ENCODE data around the gene KCNN4.

- TF ChIP-seq CTCF (IDR thresholded peaks at IDR 0.05) (no peak), POLR2AphosphoS5 (IDR thresholded peaks at IDR 0.05; ENCODE audit: low read depth, low read length) (no peak)
These were observed 29.1 kb downstream of the KCNN4 start for GRCh38 chr19:43751466-43752220.
